ENCODE data around the gene SLC16A12.

- TF ChIP-seq CTCF (IDR thresholded peaks at IDR 0.05; ENCODE audit: extremely low read depth in 1 of 2, insufficient read depth in 1 of 2, low read depth in 1 of 2, low read length in 2 of 2) (no peak), MYC (IDR thresholded peaks at IDR 0.05; ENCODE audit: low read depth, low read length) (no peak), POLR2A (IDR thresholded peaks at IDR 0.05; ENCODE audit: low read depth, low read length) (no peak), EZH2 (IDR thresholded peaks at IDR 0.05; ENCODE audit: borderline replicate concordance, low read depth, low read length, severe bottlenecking) (no peak)
- TF ChIP-seq, protein P1, sequence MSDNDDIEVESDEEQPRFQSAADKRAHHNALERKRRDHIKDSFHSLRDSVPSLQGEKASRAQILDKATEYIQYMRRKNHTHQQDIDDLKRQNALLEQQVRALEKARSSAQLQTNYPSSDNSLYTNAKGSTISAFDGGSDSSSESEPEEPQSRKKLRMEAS (IDR thresholded peaks at IDR 0.05; ENCODE audit: insufficient read depth, insufficient read length): no peak
Observed at GRCh38 chr10:89468191-89468965, 67.0 kb downstream of the SLC16A12 start.

Measured in endothelial cell of umbilical vein (primary cell).